Mesothelial cell of epicardium (in vitro differentiated cells): Measurements from ENCODE around the gene IGSF3. TPM values are rescaled to one million over a fixed set of nuclear protein-coding genes. Genes with fewer than 3 reads are reported as not detected.

ENCODE experiments used
- DNase-seq, 2 experiments: peaks; one replicate each; pipeline ENCODE4 v3.0.0; 2021; ENCODE audit warnings: low spot score in 2 of 2; ENCODE audit not compliant: unreplicated experiment in 2 of 2
- H3K27ac Mint-ChIP-seq: 2 replicates; pipeline ENCODE4 v1.8.0; 2021; ENCODE audit warnings: mixed read lengths
- H3K27me3 Mint-ChIP-seq: 2 replicates; pipeline ENCODE4 v1.8.0; 2021; ENCODE audit warnings: low read depth, mixed read lengths
- H3K36me3 Mint-ChIP-seq: 2 replicates; pipeline ENCODE4 v1.8.0; 2021; ENCODE audit warnings: mixed read lengths
- H3K4me1 Mint-ChIP-seq: 2 replicates; pipeline ENCODE4 v1.8.0; 2021; ENCODE audit warnings: mixed read lengths
- H3K4me3 Mint-ChIP-seq: 2 replicates; pipeline ENCODE4 v1.8.0; 2021; ENCODE audit warnings: mild to moderate bottlenecking, moderate library complexity, mixed read lengths
- H3K9me3 Mint-ChIP-seq: 2 replicates; pipeline ENCODE4 v1.8.0; 2021; ENCODE audit warnings: mixed read lengths
- total RNA-seq: library from RNA; stranded (reverse); gene quantifications from 3 replicates; pipeline ENCODE4 v1.2.1, GENCODE V29; 2021
- TF ChIP-seq, protein P1 (sequence below): fragments of 200-600 bp; sonication (generic); IDR thresholded peaks from one replicate; pipeline ENCODE4 v1.5.0; 2021; ENCODE audit warnings: antibody characterized with exemption; ENCODE audit not compliant: unreplicated experiment

IGSF3 gene
- total RNA-seq, 1 donor from 2014 or later, result 59.2 TPM

DNA sequence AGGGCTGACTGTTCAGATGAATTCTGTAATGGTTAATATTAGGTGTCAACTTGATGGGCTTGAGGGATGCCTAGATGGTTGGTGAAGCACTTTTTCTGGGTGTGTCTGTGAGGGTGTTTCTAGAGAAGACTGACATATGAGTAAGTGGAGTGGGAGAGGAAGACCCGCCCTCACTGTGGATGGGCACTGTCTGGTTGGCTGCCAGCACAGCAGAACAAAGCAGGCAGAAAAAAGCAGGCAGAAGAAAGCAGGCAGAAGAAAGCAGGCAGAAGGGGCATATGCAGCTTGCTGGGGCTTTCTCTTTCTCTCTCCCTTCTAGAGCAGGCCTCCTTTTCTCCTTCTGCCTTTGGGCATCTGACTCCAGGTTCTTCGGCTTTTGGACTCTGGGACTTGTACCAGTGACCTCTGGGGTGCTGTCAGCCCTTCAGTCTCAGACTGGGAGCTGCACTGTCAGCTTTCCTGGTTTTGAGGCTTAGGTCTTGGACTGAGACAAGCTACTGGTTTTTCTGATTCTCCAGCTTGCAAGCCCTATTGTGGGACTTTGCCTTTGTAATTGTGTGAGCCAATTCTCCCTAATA is 43.8 kb upstream of the IGSF3 start:
- no peak for DNase-seq
- H3K4me1 Mint-ChIP-seq, result peaks cover 36% of the 10 kb centered on the region

DNA sequence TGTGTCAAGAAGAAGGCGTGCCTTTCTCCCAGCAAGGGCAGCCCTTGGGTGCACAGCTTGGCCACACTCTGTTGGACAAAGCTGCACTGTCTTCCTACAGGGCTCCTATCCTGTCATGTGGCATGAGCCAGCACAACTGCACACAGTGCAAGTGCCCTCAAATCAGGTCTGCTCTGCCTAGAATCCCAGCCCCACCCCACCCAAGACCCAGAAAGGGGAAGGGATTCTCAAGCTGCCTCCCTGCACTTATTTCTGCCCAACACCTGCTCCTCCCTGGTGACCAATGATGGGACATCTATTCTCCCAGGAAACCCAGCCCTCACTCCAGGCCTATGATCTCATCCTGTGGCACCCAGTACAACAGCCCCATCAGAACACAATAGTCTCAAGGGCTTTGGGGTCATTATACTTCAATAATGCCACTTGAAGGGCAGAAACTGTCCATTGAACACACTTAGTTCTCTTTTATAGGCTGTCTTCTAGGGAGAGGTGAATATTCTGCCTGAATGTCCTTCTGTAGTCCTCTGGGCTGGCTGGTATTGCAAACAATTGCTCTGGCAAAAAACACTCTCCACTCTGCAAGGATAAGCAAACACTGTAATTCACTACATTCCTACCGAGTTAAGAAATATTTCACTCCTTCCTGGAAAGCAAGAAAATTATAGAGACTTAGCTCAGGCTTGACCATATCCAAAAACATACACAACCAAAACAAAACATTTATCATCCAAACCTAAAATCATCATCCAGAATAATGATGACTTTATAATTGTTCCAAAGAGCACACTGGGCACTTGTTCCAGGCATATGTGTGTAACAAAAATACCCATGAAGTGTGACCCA is 43.1 kb upstream of the IGSF3 start:
- H3K36me3 Mint-ChIP-seq, result no peaks in the 10 kb centered on the region
- H3K9me3 Mint-ChIP-seq, result peaks cover under 1% of the 10 kb centered on the region
- H3K4me1 Mint-ChIP-seq, result peaks cover 36% of the 10 kb centered on the region
- H3K27ac Mint-ChIP-seq, result peak overlapping the region; percentile 14
- TF ChIP-seq, protein P1, sequence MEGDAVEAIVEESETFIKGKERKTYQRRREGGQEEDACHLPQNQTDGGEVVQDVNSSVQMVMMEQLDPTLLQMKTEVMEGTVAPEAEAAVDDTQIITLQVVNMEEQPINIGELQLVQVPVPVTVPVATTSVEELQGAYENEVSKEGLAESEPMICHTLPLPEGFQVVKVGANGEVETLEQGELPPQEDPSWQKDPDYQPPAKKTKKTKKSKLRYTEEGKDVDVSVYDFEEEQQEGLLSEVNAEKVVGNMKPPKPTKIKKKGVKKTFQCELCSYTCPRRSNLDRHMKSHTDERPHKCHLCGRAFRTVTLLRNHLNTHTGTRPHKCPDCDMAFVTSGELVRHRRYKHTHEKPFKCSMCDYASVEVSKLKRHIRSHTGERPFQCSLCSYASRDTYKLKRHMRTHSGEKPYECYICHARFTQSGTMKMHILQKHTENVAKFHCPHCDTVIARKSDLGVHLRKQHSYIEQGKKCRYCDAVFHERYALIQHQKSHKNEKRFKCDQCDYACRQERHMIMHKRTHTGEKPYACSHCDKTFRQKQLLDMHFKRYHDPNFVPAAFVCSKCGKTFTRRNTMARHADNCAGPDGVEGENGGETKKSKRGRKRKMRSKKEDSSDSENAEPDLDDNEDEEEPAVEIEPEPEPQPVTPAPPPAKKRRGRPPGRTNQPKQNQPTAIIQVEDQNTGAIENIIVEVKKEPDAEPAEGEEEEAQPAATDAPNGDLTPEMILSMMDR, result no peak
- DNase-seq, result no peak
- no peaks in the 10 kb centered on the region for H3K27me3 Mint-ChIP-seq
- no peak overlapping the region for H3K4me3 Mint-ChIP-seq

More for the DNA sequence above, 43.8 kb upstream of the IGSF3 start:
- TF ChIP-seq, protein P1, result no peak
- H3K27me3 Mint-ChIP-seq, result no peaks in the 10 kb centered on the region
- no peak overlapping the region for H3K4me3 Mint-ChIP-seq
- H3K27ac Mint-ChIP-seq, result no peak overlapping the region
- no peaks in the 10 kb centered on the region for H3K36me3 Mint-ChIP-seq
- peaks cover 7% of the 10 kb centered on the region for H3K9me3 Mint-ChIP-seq

DNA sequence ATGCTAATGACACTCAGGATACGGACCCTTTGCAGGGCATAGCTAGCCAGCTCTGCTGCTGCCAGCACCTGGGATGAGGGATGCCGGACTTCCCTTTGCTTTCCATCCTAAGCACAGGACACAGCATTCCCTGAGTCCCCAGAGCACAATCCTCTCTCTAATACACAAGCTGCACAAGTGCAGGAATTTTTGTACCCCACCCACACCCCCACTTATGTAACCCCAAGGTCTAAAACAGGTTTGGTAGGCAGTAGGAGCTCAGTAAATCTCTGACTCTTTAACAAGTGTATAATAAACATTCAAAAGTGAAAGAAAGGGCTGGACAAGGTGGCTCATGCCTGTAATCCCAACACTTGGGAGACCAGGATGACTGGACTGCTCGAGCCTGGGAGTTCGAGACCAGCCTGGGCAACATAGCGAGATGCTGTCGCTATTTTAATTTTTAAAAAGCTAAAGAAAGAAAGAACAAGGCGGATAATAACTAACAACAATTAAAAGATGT is 42.2 kb upstream of the IGSF3 start:
- H3K27ac Mint-ChIP-seq, result no peak overlapping the region
- H3K4me1 Mint-ChIP-seq, result peaks cover 36% of the 10 kb centered on the region
- H3K36me3 Mint-ChIP-seq, result no peaks in the 10 kb centered on the region
- no peaks in the 10 kb centered on the region for H3K27me3 Mint-ChIP-seq
- TF ChIP-seq, protein P1, result no peak
- DNase-seq, result no peak
- no peak overlapping the region for H3K4me3 Mint-ChIP-seq
- H3K9me3 Mint-ChIP-seq, result no peaks in the 10 kb centered on the region

DNA sequence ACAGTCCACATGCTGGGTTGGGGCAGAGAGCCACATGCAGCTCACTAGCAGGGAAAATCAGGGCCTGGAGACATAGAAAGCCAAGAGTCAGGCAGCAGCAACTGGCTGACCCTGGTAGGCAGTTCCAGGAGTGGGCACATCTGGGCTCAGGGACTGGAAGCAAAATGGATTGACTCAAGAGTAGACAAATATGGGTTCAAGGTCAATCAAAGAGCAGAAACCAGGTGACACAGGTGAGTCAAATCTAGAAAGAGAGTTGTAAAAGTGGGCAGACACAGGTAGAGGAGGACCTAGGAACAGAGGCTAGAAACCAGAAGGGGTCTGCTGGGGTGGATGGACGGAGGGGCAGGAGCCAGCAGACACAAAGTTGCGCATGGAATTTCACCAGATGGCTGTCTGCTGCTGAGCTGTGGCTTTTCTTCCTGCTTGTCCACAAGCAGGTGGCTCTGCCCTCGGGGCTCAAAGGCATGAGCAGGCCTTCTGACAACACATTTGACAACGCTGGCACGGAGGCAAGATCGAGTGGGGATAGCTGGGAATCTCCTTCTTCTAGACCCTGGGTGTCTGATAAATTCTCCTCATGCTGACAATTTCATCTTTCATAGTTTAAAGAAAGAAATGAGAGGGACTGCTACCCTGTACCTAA is 40.8 kb upstream of the IGSF3 start:
- H3K36me3 Mint-ChIP-seq, result no peaks in the 10 kb centered on the region
- H3K27me3 Mint-ChIP-seq, result no peaks in the 10 kb centered on the region
- H3K4me1 Mint-ChIP-seq, result peaks cover 36% of the 10 kb centered on the region
- DNase-seq, result no peak
- TF ChIP-seq, protein P1, result no peak
- H3K27ac Mint-ChIP-seq, result no peak overlapping the region
- no peak overlapping the region for H3K4me3 Mint-ChIP-seq
- H3K9me3 Mint-ChIP-seq, result no peaks in the 10 kb centered on the region

DNA sequence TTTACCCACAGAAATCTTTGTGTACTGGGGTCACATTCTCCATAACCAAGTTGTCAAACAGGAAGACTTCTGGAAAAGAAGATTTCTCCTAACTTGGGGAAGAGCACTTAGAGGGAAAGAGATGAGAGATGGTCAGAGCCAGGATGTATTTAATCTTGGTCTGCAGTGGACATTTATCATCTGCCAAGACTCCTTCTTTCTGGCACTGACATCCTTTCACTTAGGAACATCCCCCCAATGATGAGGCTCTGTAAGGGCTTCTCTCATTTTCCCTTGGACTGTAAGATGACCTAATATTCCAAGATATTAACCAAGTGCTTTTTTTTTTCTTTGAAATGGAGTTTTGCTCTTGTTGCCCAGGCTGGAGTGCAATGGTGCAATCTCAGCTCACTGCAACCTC is 39.3 kb upstream of the IGSF3 start:
- DNase-seq, result no peak
- TF ChIP-seq, protein P1, result no peak
- Mint-ChIP-seq H3K9me3 (peaks cover 4% of the 10 kb centered on the region), H3K36me3 (no peaks in the 10 kb centered on the region), H3K4me1 (peaks cover 28% of the 10 kb centered on the region), H3K27ac (no peak overlapping the region), H3K4me3 (no peak overlapping the region), H3K27me3 (no peaks in the 10 kb centered on the region)
